Kidney epithelial cell (primary cell): ENCODE measurements around the gene GARIN1A. TPM values are rescaled to one million over a fixed set of nuclear protein-coding genes. Genes with fewer than 3 reads are reported as not detected.

ENCODE experiments used
- DNase-seq: peaks from one replicate; pipeline ENCODE4 v3.0.0-alpha.2; 2010; ENCODE audit warnings: low read depth
- H3K27me3 ChIP-seq: 2 replicates; pipeline ENCODE4 v1.6.0; 2011; ENCODE audit warnings: low read length; ENCODE audit not compliant: control insufficient read depth, insufficient read depth
- H3K36me3 ChIP-seq: 2 replicates; pipeline ENCODE4 v1.5.1; 2011; ENCODE audit warnings: low read length; ENCODE audit not compliant: control insufficient read depth, insufficient read depth
- H3K4me3 ChIP-seq: 2 replicates; pipeline ENCODE4 v1.5.1; 2011; ENCODE audit warnings: low read depth, mild to moderate bottlenecking, control low read depth, low read length
- CTCF ChIP-seq: IDR thresholded peaks from 2 replicates; pipeline ENCODE4 v1.5.1; 2011; ENCODE audit warnings: mild to moderate bottlenecking, moderate library complexity, low read length, control low read depth, inconsistent platforms; ENCODE audit not compliant: insufficient read depth, poor library complexity, severe bottlenecking
- total RNA-seq: library from RNA; depleted of rRNA; stranded (reverse); fragments of >200 nt; gene quantifications from 2 replicates; pipeline ENCODE4 v1.2.3, GENCODE V29; 2015

The GARIN1A gene
- total RNA-seq, 1 donor from 2014 or later: 0.17 TPM

GRCh38 chr7:128713794-128714193 lies 41.7 kb downstream of the GARIN1A start:
- TF ChIP-seq CTCF: no peak
- H3K27me3 ChIP-seq: no peaks in the 10 kb centered on the region
- DNase-seq: no peak
- no peaks in the 10 kb centered on the region for H3K36me3 ChIP-seq
- H3K4me3 ChIP-seq: no peak overlapping the region

GRCh38 chr7:128714701-128715495 lies 42.8 kb downstream of the GARIN1A start:
- Histone ChIP-seq H3K36me3 (no peaks in the 10 kb centered on the region), H3K27me3 (no peaks in the 10 kb centered on the region), H3K4me3 (no peak overlapping the region)
- TF ChIP-seq CTCF: no peak
- no peak for DNase-seq

GRCh38 chr7:128718967-128719642 lies 47.0 kb downstream of the GARIN1A start:
- no peak for TF ChIP-seq CTCF
- Histone ChIP-seq H3K36me3 (no peaks in the 10 kb centered on the region), H3K4me3 (no peak overlapping the region), H3K27me3 (no peaks in the 10 kb centered on the region)
- DNase-seq: no peak

- no peak for TF ChIP-seq CTCF
Observed at GRCh38 chr7:128721376-128721775, 49.3 kb downstream of the GARIN1A start.

More at GRCh38 chr7:128721376-128721775, 49.3 kb downstream of the GARIN1A start:
- Histone ChIP-seq H3K36me3 (no peaks in the 10 kb centered on the region), H3K4me3 (no peak overlapping the region), H3K27me3 (no peaks in the 10 kb centered on the region)
- DNase-seq: no peak

Other genes with a start within 250 kb of the GARIN1A start
- gene HILPDA, start 216.4 kb upstream of the GARIN1A start, total RNA-seq: 13.6 and 15.6 TPM in 2 replicates
- gene METTL2B, start 195.5 kb upstream of the GARIN1A start, total RNA-seq: 40.0 and 47.5 TPM in 2 replicates
- gene CALU, start 67.1 kb downstream of the GARIN1A start, total RNA-seq: 198 and 210 TPM in 2 replicates
- not detected in 2 replicates for gene OPN1SW, start 103.5 kb downstream of the GARIN1A start, total RNA-seq
- 7.1 and 7.2 TPM in 2 replicates for gene CCDC136, start 119.7 kb downstream of the GARIN1A start, total RNA-seq
- 243 and 267 TPM in 2 replicates for gene FLNC, start 158.1 kb downstream of the GARIN1A start, total RNA-seq
- 211 and 225 TPM in 2 replicates for gene ATP6V1F, start 190.6 kb downstream of the GARIN1A start, total RNA-seq
- gene KCP, start 238.4 kb downstream of the GARIN1A start, total RNA-seq: 1.3 and 1.4 TPM in 2 replicates